Activated CD8-positive, alpha-beta memory T cell treated with anti-CD3 and anti-CD28 coated beads, Interleukin-2, amount 50 U/mL, for 1 hour (primary cell): Measurements from ENCODE around the gene CACNG8.
"Not testable (repeated sequence)": the region's sequence is repeated elsewhere in the genome, so short reads cannot be mapped to it uniquely, and the experiment has no call there.

ENCODE experiments used
- DNase-seq: peaks from one replicate; pipeline ENCODE4 v3.0.0-alpha.2; 2020; ENCODE audit errors: extremely low read depth

The CACNG8 gene

DNA sequence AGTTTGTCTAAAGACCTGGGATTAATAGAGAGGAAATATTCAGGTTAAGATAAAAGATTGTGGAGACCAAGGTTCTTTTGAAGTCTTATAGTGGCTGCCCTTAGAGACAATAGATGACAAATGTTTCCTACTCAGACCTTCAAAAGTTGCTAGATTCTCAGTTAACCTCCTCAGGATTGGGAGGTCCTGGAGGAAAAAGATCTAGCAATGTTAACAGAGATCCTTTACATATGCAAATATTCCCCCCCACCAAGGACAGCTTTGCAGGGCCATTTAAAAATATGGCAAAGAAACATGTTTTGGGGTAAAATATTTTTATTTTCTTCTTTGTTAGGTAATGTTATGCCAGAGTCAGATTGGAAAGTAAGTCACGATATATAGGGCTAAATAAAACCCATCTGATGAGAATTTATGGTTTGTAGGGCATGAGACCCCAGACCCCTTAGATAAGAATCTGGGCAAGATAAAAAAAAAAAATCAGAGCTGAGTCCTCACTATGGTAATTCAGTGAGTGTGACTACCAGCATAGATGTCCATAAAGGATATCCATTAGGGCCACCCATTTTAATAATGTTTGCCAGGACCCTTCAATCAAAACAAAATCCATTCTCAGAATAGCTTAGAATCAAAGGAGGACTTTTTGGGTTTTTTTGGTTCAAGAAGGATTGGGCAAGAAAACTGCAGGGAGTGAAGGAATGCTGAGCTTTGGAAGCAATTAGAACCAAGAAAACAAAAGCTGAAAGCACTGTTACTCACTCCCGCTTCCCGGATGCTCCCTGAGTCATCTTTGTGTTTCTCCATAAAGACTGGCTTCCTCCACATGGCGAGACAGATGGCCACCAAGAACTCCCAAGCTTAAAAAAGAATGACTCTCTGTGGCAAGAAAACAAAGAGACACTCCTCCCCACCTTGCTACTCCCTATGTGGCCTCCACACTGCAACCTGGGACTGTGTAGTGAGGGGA lies 72.8 kb downstream of the CACNG8 start:
- no peak for DNase-seq

DNA sequence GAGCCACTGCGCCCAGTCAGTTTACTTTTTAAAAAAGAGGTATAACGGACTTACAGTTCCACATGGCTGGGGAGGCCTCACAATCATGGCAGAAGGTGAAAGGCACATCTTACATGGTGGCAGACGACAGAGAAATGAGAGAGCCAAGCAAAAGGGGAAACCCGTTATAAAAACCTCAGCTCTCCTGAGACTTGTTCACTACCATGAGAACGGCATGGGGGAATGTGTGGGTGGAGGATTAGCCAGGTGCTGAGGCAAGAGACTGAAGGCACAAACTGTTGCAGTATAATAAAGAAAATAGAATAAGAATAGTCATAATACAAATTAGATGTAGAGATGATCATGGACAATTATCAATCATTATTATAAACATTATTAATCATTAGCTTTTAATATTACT lies 73.8 kb downstream of the CACNG8 start:
- not testable (repeated sequence) for DNase-seq
